HepG2 (cell line): ENCODE data around the gene ZBTB7B. TPM values are rescaled to one million over a fixed set of nuclear protein-coding genes. Genes with fewer than 3 reads are reported as not detected.

Experiments used
- CCAR2 ChIP-seq: fragments of 200-400 bp; formaldehyde crosslinking; optimal IDR thresholded peaks from 2 replicates; pipeline ENCODE3; 2018; ENCODE audit warnings: low read depth, mild to moderate bottlenecking, low read length, moderate library complexity
- CREM ChIP-seq, 2 experiments: sonication (generic) in 1 of 2; formaldehyde crosslinking in 1 of 2; IDR thresholded peaks; 2 replicates each; pipeline versions ENCODE4 v1.4.0 to v1.6.1; 2016 to 2020; ENCODE audit warnings: antibody characterized with exemption in 1 of 2, mild to moderate bottlenecking in 1 of 2, missing genetic modification reagents in 1 of 2
- GATAD1 ChIP-seq: IDR thresholded peaks from 2 replicates; pipeline ENCODE4 v1.6.1; 2016; ENCODE audit warnings: missing genetic modification reagents, missing compliant biosample characterization
- JUND ChIP-seq: sonication (generic); formaldehyde crosslinking; IDR thresholded peaks from 2 replicates; pipeline ENCODE4 v1.8.0; 2022; ENCODE audit warnings: mild to moderate bottlenecking, missing genetic modification reagents
- LCORL ChIP-seq, 2 experiments: fragments of 450-650 bp in 1 of 2; sonication (generic) in 1 of 2; formaldehyde crosslinking in 1 of 2; IDR thresholded peaks; 2 replicates each; pipeline versions ENCODE4 v1.5.0 to v1.6.1; 2017 to 2020; ENCODE audit warnings: antibody characterized with exemption in 1 of 2, missing genetic modification reagents in 1 of 2
- MAFF ChIP-seq: IDR thresholded peaks from 2 replicates; pipeline ENCODE4 v1.6.1; 2011; ENCODE audit warnings: low read depth, low read length, improper control_type of control experiment
- NR2F6 ChIP-seq, 2 experiments: IDR thresholded peaks; 2 replicates each; pipeline ENCODE4 v1.6.1; 2016; ENCODE audit warnings: antibody characterized with exemption in 1 of 2, mild to moderate bottlenecking in 1 of 2
- POLR2A ChIP-seq, 2 experiments: IDR thresholded peaks; 2 replicates each; pipeline ENCODE4 v1.6.1; 2011; ENCODE audit warnings: low read depth in 2 of 2, low read length in 2 of 2, mild to moderate bottlenecking in 1 of 2, moderate library complexity in 1 of 2; ENCODE audit not compliant: insufficient read depth in 1 of 2
- SAP130 ChIP-seq: IDR thresholded peaks from 2 replicates; pipeline ENCODE4 v1.6.1; 2016; ENCODE audit warnings: low read depth
- TAF1 ChIP-seq: sonication (generic); formaldehyde crosslinking; IDR thresholded peaks from 2 replicates; pipeline ENCODE4 v1.4.0; 2020; ENCODE audit warnings: missing genetic modification reagents
- WIZ ChIP-seq: sonication (generic); formaldehyde crosslinking; IDR thresholded peaks from 2 replicates; pipeline ENCODE4 v1.5.1; 2020; ENCODE audit warnings: mild to moderate bottlenecking, missing genetic modification reagents
- ZNF263 ChIP-seq: sonication (generic); formaldehyde crosslinking; IDR thresholded peaks from 2 replicates; pipeline ENCODE4 v1.4.0; 2020; ENCODE audit warnings: missing genetic modification reagents
- ZNF749 ChIP-seq: sonication (generic); formaldehyde crosslinking; IDR thresholded peaks from 2 replicates; pipeline ENCODE4 v1.8.0; 2022; ENCODE audit warnings: mild to moderate bottlenecking, missing genetic modification reagents, moderate library complexity, borderline replicate concordance
- polyA plus RNA-seq, 8 experiments: library from polyadenylated mRNA; depleted of rRNA in 3 of 8; stranded (reverse) in 7 of 8; unstranded in 1 of 8; fragments of >200 nt; fragmentation: Illumina TruSeq in 4 of 8; extraction: Trizol in 4 of 8; gene quantifications; 2 replicates each; pipeline versions ENCODE4 v1.2.1 to v1.2.3, GENCODE V29; 2011 to 2016; ENCODE audit warnings: low read depth in 4 of 8, missing spikeins in 1 of 8, mixed read lengths in 1 of 8; ENCODE audit not compliant: insufficient read depth in 1 of 8
- total RNA-seq, 5 experiments: library from RNA; depleted of rRNA; stranded (reverse); fragments of >200 nt; fragmentation: Illumina TruSeq; extraction: Trizol; gene quantifications; 2 replicates each; pipeline ENCODE4 v1.2.3, GENCODE V29; 2016; ENCODE audit warnings: low read depth in 1 of 5
- TF ChIP-seq, protein P1 (sequence below): sonication (generic); formaldehyde crosslinking; IDR thresholded peaks from 2 replicates; pipeline ENCODE4 v1.4.0; 2020; ENCODE audit warnings: missing genetic modification reagents
- TF ChIP-seq, protein P2 (sequence below): IDR thresholded peaks from 2 replicates; pipeline ENCODE4 v1.6.1; 2018; ENCODE audit warnings: missing genetic modification reagents, mild to moderate bottlenecking, missing compliant biosample characterization
- TF ChIP-seq, protein P3 (sequence below): sonication (generic); formaldehyde crosslinking; IDR thresholded peaks from 2 replicates; pipeline ENCODE4 v1.9.0; 2021; ENCODE audit warnings: missing genetic modification reagents, borderline replicate concordance
- TF ChIP-seq, protein P4 (sequence below): sonication (generic); formaldehyde crosslinking; IDR thresholded peaks from 2 replicates; pipeline ENCODE4 v1.9.0; 2021; ENCODE audit warnings: missing genetic modification reagents, mild to moderate bottlenecking, borderline replicate concordance
- TF ChIP-seq, protein P5 (sequence below): sonication (generic); formaldehyde crosslinking; IDR thresholded peaks from 2 replicates; pipeline ENCODE4 v1.5.0; 2020; ENCODE audit warnings: mild to moderate bottlenecking, missing genetic modification reagents, borderline replicate concordance

Gene ZBTB7B
- total and polyA plus RNA-seq, 2 of the 13 experiments (the other 11 are each of a cell fraction or from before 2014, with no cell fraction given), result 15.5 to 17.5 TPM

DNA sequence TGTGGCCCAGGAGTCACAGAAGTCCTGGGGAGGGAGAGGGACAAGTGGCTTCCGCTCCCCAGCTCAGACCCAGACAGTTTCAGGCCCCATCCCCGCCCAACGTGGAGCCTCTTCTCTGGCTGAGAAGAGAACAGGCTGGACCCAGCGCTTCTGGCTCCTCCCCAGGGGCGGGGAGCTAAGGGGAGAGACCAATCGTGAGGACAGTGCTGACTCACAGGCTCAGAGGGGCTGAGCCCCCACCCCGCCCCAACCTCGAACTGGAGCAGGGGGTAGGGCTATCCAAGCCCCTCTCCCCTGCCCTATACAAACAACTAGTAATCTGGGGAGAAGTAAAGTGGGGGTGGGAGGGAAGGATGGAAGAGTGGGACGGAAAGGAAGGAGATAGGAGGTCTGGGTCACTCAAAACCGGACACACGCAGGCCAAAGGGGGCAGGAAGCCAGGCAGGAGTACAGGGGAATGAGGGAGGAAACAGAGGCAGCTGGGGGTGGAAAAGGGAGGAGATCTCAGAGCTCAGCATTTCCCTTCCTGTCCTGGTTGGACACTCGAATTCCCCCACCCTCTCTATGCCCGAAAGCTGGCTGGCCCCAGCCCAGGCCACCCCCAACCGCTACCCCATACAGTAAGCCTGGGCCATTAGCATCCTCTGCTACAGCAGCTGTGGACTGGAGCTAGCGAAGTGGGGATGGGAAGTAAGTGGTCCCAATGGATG, 31.8 kb upstream of the ZBTB7B start, which contains the start of gene SHC1 (continued):
- TF ChIP-seq, protein P1, sequence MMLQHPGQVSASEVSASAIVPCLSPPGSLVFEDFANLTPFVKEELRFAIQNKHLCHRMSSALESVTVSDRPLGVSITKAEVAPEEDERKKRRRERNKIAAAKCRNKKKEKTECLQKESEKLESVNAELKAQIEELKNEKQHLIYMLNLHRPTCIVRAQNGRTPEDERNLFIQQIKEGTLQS, result 0 out of 2 replicates have a peak, but pooled peaks have one; percentile 35
- TF ChIP-seq WIZ (CRISPR knock-in tag) (no peak), SAP130 (CRISPR knock-in tag) (peak; percentile 72), GATAD1 (CRISPR knock-in tag) (peak; percentile 12; the same call in 1 of the 2 replicates), ZNF263 (no peak), LCORL (IDR thresholded peaks at IDR 0.05) (no peak), LCORL (CRISPR knock-in tag; IDR thresholded peaks at IDR 0.05) (0 out of 2 replicates have a peak, but pooled peaks have one; percentile 35), POLR2A (IDR thresholded peaks at IDR 0.05; ENCODE audit: insufficient read depth in 1 of 2, low read depth in 2 of 2, low read length in 2 of 2) (peak; percentile 56 to 94; a peak in 3 of 4 replicates), CCAR2 (peak; percentile 55), MAFF (peak; percentile 4; the same call in 1 of the 2 replicates), JUND (CRISPR knock-in tag) (no peak), NR2F6 (IDR thresholded peaks at IDR 0.05) (0 out of 2 replicates have a peak, but pooled peaks have one; percentile 11), NR2F6 (CRISPR knock-in tag; IDR thresholded peaks at IDR 0.05) (no peak), CREM (IDR thresholded peaks at IDR 0.05) (peak; percentile 27; the same call in 1 of the 2 replicates), CREM (CRISPR knock-in tag; IDR thresholded peaks at IDR 0.05) (no peak), ZNF749 (CRISPR knock-in tag) (no peak), TAF1 (CRISPR knock-in tag) (peak; percentile 66; the same call in 1 of the 2 replicates)
- TF ChIP-seq, protein P2, sequence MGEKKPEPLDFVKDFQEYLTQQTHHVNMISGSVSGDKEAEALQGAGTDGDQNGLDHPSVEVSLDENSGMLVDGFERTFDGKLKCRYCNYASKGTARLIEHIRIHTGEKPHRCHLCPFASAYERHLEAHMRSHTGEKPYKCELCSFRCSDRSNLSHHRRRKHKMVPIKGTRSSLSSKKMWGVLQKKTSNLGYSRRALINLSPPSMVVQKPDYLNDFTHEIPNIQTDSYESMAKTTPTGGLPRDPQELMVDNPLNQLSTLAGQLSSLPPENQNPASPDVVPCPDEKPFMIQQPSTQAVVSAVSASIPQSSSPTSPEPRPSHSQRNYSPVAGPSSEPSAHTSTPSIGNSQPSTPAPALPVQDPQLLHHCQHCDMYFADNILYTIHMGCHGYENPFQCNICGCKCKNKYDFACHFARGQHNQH (CRISPR knock-in tag), result peak; percentile 55; the same call in 1 of the 2 replicates
- TF ChIP-seq, protein P3, sequence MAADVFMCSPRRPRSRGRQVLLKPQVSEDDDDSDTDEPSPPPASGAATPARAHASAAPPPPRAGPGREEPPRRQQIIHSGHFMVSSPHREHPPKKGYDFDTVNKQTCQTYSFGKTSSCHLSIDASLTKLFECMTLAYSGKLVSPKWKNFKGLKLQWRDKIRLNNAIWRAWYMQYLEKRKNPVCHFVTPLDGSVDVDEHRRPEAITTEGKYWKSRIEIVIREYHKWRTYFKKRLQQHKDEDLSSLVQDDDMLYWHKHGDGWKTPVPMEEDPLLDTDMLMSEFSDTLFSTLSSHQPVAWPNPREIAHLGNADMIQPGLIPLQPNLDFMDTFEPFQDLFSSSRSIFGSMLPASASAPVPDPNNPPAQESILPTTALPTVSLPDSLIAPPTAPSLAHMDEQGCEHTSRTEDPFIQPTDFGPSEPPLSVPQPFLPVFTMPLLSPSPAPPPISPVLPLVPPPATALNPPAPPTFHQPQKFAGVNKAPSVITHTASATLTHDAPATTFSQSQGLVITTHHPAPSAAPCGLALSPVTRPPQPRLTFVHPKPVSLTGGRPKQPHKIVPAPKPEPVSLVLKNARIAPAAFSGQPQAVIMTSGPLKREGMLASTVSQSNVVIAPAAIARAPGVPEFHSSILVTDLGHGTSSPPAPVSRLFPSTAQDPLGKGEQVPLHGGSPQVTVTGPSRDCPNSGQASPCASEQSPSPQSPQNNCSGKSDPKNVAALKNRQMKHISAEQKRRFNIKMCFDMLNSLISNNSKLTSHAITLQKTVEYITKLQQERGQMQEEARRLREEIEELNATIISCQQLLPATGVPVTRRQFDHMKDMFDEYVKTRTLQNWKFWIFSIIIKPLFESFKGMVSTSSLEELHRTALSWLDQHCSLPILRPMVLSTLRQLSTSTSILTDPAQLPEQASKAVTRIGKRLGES (CRISPR knock-in tag), result no peak
- TF ChIP-seq, protein P4, sequence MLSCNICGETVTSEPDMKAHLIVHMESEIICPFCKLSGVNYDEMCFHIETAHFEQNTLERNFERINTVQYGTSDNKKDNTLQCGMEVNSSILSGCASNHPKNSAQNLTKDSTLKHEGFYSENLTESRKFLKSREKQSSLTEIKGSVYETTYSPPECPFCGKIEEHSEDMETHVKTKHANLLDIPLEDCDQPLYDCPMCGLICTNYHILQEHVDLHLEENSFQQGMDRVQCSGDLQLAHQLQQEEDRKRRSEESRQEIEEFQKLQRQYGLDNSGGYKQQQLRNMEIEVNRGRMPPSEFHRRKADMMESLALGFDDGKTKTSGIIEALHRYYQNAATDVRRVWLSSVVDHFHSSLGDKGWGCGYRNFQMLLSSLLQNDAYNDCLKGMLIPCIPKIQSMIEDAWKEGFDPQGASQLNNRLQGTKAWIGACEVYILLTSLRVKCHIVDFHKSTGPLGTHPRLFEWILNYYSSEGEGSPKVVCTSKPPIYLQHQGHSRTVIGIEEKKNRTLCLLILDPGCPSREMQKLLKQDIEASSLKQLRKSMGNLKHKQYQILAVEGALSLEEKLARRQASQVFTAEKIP (CRISPR knock-in tag), result no peak
- TF ChIP-seq, protein P5, sequence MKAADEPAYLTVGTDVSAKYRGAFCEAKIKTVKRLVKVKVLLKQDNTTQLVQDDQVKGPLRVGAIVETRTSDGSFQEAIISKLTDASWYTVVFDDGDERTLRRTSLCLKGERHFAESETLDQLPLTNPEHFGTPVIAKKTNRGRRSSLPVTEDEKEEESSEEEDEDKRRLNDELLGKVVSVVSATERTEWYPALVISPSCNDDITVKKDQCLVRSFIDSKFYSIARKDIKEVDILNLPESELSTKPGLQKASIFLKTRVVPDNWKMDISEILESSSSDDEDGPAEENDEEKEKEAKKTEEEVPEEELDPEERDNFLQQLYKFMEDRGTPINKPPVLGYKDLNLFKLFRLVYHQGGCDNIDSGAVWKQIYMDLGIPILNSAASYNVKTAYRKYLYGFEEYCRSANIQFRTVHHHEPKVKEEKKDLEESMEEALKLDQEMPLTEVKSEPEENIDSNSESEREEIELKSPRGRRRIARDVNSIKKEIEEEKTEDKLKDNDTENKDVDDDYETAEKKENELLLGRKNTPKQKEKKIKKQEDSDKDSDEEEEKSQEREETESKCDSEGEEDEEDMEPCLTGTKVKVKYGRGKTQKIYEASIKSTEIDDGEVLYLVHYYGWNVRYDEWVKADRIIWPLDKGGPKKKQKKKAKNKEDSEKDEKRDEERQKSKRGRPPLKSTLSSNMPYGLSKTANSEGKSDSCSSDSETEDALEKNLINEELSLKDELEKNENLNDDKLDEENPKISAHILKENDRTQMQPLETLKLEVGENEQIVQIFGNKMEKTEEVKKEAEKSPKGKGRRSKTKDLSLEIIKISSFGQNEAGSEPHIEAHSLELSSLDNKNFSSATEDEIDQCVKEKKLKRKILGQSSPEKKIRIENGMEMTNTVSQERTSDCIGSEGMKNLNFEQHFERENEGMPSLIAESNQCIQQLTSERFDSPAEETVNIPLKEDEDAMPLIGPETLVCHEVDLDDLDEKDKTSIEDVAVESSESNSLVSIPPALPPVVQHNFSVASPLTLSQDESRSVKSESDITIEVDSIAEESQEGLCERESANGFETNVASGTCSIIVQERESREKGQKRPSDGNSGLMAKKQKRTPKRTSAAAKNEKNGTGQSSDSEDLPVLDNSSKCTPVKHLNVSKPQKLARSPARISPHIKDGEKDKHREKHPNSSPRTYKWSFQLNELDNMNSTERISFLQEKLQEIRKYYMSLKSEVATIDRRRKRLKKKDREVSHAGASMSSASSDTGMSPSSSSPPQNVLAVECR, result peak; percentile 40; the same call in 1 of the 2 replicates
